Liver (tissue), 9 donors: ENCODE data around the gene TMEM51. TPM values are rescaled to one million over a fixed set of nuclear protein-coding genes. Genes with fewer than 3 reads are reported as not detected.

Source experiments
- DNase-seq: peaks from one replicate; pipeline ENCODE4 v3.0.0-alpha.2; 2017; ENCODE audit warnings: low spot score
- H3K27ac ChIP-seq, 2 donors: one replicate each; pipeline ENCODE4 v1.7.0; 2013; ENCODE audit warnings: inconsistent platforms in 2 of 2, low read length in 2 of 2, control low read depth in 1 of 2, low read depth in 1 of 2, mild to moderate bottlenecking in 1 of 2
- H3K27me3 ChIP-seq, 4 donors: one replicate each; pipeline versions ENCODE4 v1.6.1 to v1.7.0; 2013; ENCODE audit warnings: low read length in 3 of 4, inconsistent platforms in 1 of 4, mild to moderate bottlenecking in 1 of 4, moderate library complexity in 1 of 4; ENCODE audit not compliant: control insufficient read depth in 4 of 4, insufficient read depth in 4 of 4
- H3K36me3 ChIP-seq, 4 donors: one replicate each; pipeline versions ENCODE4 v1.6.1 to v1.7.0; 2013; ENCODE audit warnings: low read length in 3 of 4, mild to moderate bottlenecking in 3 of 4, low read depth in 1 of 4, moderate library complexity in 1 of 4; ENCODE audit not compliant: control insufficient read depth in 4 of 4, insufficient read depth in 3 of 4
- H3K4me1 ChIP-seq, 4 donors: one replicate each; pipeline versions ENCODE4 v1.6.1 to v1.7.0; 2013; ENCODE audit warnings: low read length in 3 of 4, mild to moderate bottlenecking in 3 of 4, moderate library complexity in 1 of 4; ENCODE audit not compliant: control insufficient read depth in 4 of 4, insufficient read depth in 4 of 4
- H3K4me3 ChIP-seq, 3 donors: one replicate each; pipeline versions ENCODE4 v1.6.1 to v1.7.0; 2013; ENCODE audit warnings: low read length in 3 of 3, control low read depth in 1 of 3, low read depth in 1 of 3, mild to moderate bottlenecking in 1 of 3
- H3K9ac ChIP-seq, 2 donors: one replicate each; pipeline ENCODE4 v1.7.0; 2013; ENCODE audit warnings: low read length in 2 of 2, mild to moderate bottlenecking in 2 of 2, moderate library complexity in 2 of 2, control low read depth in 1 of 2, low read depth in 1 of 2
- H3K9me3 ChIP-seq, 4 donors: one replicate each; pipeline versions ENCODE4 v1.6.1 to v1.7.0; 2013; ENCODE audit warnings: low read length in 3 of 4; ENCODE audit not compliant: control insufficient read depth in 4 of 4
- EGR1 ChIP-seq, 2 donors: IDR thresholded peaks; 2 replicates each; pipeline ENCODE4 v1.6.1; 2016 to 2018; ENCODE audit warnings: antibody characterized with exemption in 2 of 2, low read depth in 2 of 2
- FOXA1 ChIP-seq: IDR thresholded peaks from 2 replicates; pipeline ENCODE4 v1.6.1; 2016; ENCODE audit warnings: antibody characterized with exemption
- FOXA2 ChIP-seq: IDR thresholded peaks from 2 replicates; pipeline ENCODE4 v1.6.1; 2016; ENCODE audit warnings: antibody characterized with exemption
- GABPA ChIP-seq, 2 donors: IDR thresholded peaks in 1 of 2; conservative IDR thresholded peaks in 1 of 2; 2 replicates each; pipeline ENCODE4 v1.6.1; 2016; ENCODE audit warnings: antibody characterized with exemption in 2 of 2, mild to moderate bottlenecking in 1 of 2, moderate library complexity in 1 of 2
- HNF4A ChIP-seq, 2 donors: conservative IDR thresholded peaks; 2 replicates each; pipeline ENCODE4 v1.6.1; 2016; ENCODE audit warnings: antibody characterized with exemption in 2 of 2, mild to moderate bottlenecking in 2 of 2
- HNF4G ChIP-seq: IDR thresholded peaks from 2 replicates; pipeline ENCODE4 v1.6.1; 2016; ENCODE audit warnings: antibody characterized with exemption
- JUND ChIP-seq, 2 donors: IDR thresholded peaks; 2 replicates each; pipeline ENCODE4 v1.6.1; 2016; ENCODE audit warnings: antibody characterized with exemption in 2 of 2
- NR2F2 ChIP-seq: IDR thresholded peaks from 2 replicates; pipeline ENCODE4 v1.6.1; 2016; ENCODE audit warnings: antibody characterized with exemption
- RAD21 ChIP-seq, 2 donors: IDR thresholded peaks; 2 replicates each; pipeline ENCODE4 v1.6.1; 2016; ENCODE audit warnings: antibody characterized with exemption in 2 of 2, mild to moderate bottlenecking in 2 of 2
- RXRA ChIP-seq, 2 donors: IDR thresholded peaks; 2 replicates each; pipeline ENCODE4 v1.6.1; 2017 to 2018; ENCODE audit warnings: antibody characterized with exemption in 2 of 2, mild to moderate bottlenecking in 1 of 2
- SP1 ChIP-seq: IDR thresholded peaks from 2 replicates; pipeline ENCODE4 v1.6.1; 2018; ENCODE audit warnings: antibody characterized with exemption, mild to moderate bottlenecking
- TAF1 ChIP-seq: conservative IDR thresholded peaks from 2 replicates; pipeline ENCODE4 v1.6.1; 2016; ENCODE audit warnings: antibody characterized with exemption, mild to moderate bottlenecking
- YY1 ChIP-seq: IDR thresholded peaks from 2 replicates; pipeline ENCODE4 v1.6.1; 2016; ENCODE audit warnings: antibody characterized with exemption, mild to moderate bottlenecking
- WGBS: extraction: QIAGEN DNeasy Blood & Tissue Kit; methylation state at CpG from one replicate; pipeline ENCODE4 v1.1.7; 2013; 5-methylcytosine and 5-hydroxymethylcytosine counted together
- polyA plus RNA-seq, 2 donors: library from polyadenylated mRNA; stranded (reverse) in 1 of 2; unstranded in 1 of 2; fragments of 200-250 nt in 1 of 2; fragments of >200 nt in 1 of 2; fragmentation: Nextera tagmentation in 1 of 2; extraction: Ambion mirVana in 1 of 2; gene quantifications; one replicate each; pipeline versions ENCODE4 v1.2.1 to v1.2.3, GENCODE V29; 2013 to 2015
- total RNA-seq, 2 donors: library from RNA; depleted of rRNA; stranded (reverse); fragments of >200 nt; gene quantifications; one replicate each; pipeline ENCODE4 v1.2.3, GENCODE V29; 2014
- TF ChIP-seq, protein P1 (sequence below): fragments of 150-350 bp; IDR thresholded peaks from 2 replicates; pipeline ENCODE4 v1.5.1; 2017; ENCODE audit warnings: improper control_type of control experiment, low read depth, low read length; ENCODE audit not compliant: missing input control
- TF ChIP-seq, protein P2 (sequence below): IDR thresholded peaks from 2 replicates; pipeline ENCODE4 v1.6.1; 2016; ENCODE audit warnings: antibody characterized with exemption
- TF ChIP-seq, protein P3 (sequence below): IDR thresholded peaks from 2 replicates; pipeline ENCODE4 v1.6.1; 2016; ENCODE audit warnings: antibody characterized with exemption, mild to moderate bottlenecking
- TF ChIP-seq, protein P4 (sequence below): IDR thresholded peaks from 2 replicates; pipeline ENCODE4 v1.6.1; 2016; ENCODE audit warnings: antibody characterized with exemption
- TF ChIP-seq, protein P5 (sequence below): IDR thresholded peaks from 2 replicates; pipeline ENCODE4 v1.6.1; 2016; ENCODE audit warnings: antibody characterized with exemption
- donor health status: healthy.
- donor health status: healthy.
- donor health status: healthy.
- donor health status: healthy.
- donor health status: healthy.

Gene TMEM51
- total and polyA plus RNA-seq, 4 donors, result 1.3 to 2.7 (median 1.9) TPM

DNA sequence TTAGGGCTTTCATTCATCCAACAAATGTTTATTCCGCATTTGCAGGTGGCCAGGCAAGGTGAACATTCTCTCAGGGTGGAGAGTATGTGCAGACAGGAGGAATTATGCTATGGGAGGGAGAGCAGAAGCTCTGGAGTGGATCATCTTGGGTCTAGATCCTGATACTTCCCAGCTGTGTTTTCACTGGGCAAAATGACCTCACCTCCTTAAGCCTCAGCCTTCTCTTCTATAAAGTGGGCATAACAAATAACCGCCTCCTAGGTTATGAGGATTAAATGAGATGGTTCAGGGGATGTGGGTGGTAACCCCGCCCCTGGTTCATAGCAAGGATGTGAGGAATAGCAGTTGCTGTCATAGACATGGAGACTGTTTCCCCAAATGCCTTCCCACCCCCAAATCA, 1.7 kb upstream of the TMEM51 start (continued):
- TF ChIP-seq GABPA (IDR thresholded peaks at IDR 0.05 in 1 of 2, conservative IDR thresholded peaks at IDR 0.05 in 1 of 2) (no peak), YY1 (no peak), TAF1 (no peak), RAD21 (IDR thresholded peaks at IDR 0.05) (no peak)
- TF ChIP-seq, protein P1, sequence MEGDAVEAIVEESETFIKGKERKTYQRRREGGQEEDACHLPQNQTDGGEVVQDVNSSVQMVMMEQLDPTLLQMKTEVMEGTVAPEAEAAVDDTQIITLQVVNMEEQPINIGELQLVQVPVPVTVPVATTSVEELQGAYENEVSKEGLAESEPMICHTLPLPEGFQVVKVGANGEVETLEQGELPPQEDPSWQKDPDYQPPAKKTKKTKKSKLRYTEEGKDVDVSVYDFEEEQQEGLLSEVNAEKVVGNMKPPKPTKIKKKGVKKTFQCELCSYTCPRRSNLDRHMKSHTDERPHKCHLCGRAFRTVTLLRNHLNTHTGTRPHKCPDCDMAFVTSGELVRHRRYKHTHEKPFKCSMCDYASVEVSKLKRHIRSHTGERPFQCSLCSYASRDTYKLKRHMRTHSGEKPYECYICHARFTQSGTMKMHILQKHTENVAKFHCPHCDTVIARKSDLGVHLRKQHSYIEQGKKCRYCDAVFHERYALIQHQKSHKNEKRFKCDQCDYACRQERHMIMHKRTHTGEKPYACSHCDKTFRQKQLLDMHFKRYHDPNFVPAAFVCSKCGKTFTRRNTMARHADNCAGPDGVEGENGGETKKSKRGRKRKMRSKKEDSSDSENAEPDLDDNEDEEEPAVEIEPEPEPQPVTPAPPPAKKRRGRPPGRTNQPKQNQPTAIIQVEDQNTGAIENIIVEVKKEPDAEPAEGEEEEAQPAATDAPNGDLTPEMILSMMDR, result no peak

DNA sequence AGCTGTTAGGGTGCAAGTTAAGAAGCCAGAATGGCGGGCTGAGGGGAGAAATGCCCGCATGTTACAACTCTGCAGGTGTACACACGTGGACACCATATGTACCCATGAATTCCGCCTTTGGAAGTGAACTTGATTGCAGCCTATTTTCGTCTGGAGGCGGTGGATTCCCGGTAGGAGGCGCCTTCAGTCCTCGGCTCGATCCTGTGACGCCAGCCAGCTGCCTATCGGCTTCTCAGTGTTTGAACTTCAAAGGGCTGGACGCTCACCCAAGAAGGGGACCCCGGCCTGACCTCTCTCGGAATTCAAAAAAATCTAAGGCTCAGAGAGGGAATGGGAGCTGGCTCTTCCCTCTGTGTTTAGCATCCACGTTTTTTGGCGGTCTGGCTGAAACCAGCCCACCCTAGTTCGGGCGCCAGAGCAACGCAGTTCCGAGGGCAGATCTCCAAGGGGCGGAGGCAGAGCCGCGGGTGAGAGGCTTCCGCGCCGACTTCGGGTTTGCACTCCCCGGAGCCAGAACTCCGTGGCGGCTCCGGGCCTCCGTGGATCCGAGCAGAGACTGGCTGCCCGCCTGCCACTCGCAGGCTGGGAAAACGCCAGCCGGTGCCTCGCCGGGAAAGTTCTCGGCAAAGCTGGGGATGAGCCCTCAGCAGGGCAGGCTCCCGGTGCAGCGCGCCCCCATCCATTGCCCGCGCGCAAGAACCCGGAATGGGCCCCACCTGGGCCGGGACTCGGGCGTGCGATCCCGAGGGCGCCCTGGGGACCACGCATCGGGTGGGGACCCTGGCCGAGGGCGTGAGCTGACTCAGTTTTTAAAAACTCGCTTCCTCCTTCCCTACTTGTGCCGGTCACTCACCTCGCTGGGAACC, 996 bp upstream of the TMEM51 start:
- Histone ChIP-seq H3K27ac (peak overlapping the region; percentile 76 to 85), H3K4me1 (peaks cover 6 to 34% (median 21%) of the 10 kb centered on the region in 4 donors)
- WGBS, result 1% methylated on average over 61 of the region's 61 CpGs

More for the DNA sequence above, 996 bp upstream of the TMEM51 start:
- DNase-seq, result peak; percentile 63
- peaks cover 0 to 8% (median 3%) of the 10 kb centered on the region in 4 donors for H3K27me3 ChIP-seq
- H3K36me3 ChIP-seq, result no peaks in the 10 kb centered on the region
- TF ChIP-seq NR2F2, result peak; percentile 65
- TF ChIP-seq RXRA (IDR thresholded peaks at IDR 0.05), result peak; percentile 14 to 40
- TF ChIP-seq JUND (IDR thresholded peaks at IDR 0.05), result no peak
- TF ChIP-seq HNF4G, result no peak
- TF ChIP-seq, protein P2, sequence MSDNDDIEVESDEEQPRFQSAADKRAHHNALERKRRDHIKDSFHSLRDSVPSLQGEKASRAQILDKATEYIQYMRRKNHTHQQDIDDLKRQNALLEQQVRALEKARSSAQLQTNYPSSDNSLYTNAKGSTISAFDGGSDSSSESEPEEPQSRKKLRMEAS, result no peak
- TF ChIP-seq, protein P1, result peak; percentile 46
- TF ChIP-seq, protein P3, sequence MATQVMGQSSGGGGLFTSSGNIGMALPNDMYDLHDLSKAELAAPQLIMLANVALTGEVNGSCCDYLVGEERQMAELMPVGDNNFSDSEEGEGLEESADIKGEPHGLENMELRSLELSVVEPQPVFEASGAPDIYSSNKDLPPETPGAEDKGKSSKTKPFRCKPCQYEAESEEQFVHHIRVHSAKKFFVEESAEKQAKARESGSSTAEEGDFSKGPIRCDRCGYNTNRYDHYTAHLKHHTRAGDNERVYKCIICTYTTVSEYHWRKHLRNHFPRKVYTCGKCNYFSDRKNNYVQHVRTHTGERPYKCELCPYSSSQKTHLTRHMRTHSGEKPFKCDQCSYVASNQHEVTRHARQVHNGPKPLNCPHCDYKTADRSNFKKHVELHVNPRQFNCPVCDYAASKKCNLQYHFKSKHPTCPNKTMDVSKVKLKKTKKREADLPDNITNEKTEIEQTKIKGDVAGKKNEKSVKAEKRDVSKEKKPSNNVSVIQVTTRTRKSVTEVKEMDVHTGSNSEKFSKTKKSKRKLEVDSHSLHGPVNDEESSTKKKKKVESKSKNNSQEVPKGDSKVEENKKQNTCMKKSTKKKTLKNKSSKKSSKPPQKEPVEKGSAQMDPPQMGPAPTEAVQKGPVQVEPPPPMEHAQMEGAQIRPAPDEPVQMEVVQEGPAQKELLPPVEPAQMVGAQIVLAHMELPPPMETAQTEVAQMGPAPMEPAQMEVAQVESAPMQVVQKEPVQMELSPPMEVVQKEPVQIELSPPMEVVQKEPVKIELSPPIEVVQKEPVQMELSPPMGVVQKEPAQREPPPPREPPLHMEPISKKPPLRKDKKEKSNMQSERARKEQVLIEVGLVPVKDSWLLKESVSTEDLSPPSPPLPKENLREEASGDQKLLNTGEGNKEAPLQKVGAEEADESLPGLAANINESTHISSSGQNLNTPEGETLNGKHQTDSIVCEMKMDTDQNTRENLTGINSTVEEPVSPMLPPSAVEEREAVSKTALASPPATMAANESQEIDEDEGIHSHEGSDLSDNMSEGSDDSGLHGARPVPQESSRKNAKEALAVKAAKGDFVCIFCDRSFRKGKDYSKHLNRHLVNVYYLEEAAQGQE, result no peak
- TF ChIP-seq GABPA (IDR thresholded peaks at IDR 0.05 in 1 of 2, conservative IDR thresholded peaks at IDR 0.05 in 1 of 2), result no peak
- no peak for TF ChIP-seq YY1
- TF ChIP-seq, protein P4, sequence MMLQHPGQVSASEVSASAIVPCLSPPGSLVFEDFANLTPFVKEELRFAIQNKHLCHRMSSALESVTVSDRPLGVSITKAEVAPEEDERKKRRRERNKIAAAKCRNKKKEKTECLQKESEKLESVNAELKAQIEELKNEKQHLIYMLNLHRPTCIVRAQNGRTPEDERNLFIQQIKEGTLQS, result no peak
- TF ChIP-seq FOXA2, result no peak
- TF ChIP-seq RAD21 (IDR thresholded peaks at IDR 0.05), result peak; percentile 73 to 77
- TF ChIP-seq, protein P5, sequence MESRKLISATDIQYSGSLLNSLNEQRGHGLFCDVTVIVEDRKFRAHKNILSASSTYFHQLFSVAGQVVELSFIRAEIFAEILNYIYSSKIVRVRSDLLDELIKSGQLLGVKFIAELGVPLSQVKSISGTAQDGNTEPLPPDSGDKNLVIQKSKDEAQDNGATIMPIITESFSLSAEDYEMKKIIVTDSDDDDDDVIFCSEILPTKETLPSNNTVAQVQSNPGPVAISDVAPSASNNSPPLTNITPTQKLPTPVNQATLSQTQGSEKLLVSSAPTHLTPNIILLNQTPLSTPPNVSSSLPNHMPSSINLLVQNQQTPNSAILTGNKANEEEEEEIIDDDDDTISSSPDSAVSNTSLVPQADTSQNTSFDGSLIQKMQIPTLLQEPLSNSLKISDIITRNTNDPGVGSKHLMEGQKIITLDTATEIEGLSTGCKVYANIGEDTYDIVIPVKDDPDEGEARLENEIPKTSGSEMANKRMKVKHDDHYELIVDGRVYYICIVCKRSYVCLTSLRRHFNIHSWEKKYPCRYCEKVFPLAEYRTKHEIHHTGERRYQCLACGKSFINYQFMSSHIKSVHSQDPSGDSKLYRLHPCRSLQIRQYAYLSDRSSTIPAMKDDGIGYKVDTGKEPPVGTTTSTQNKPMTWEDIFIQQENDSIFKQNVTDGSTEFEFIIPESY, result no peak
- TF ChIP-seq EGR1 (IDR thresholded peaks at IDR 0.05; ENCODE audit: low read depth in 2 of 2), result no peak
- TF ChIP-seq FOXA1, result no peak
- TF ChIP-seq SP1, result peak; percentile 14
- TF ChIP-seq HNF4A (conservative IDR thresholded peaks at IDR 0.05), result no peak
- no peak for TF ChIP-seq TAF1
- no peaks in the 10 kb centered on the region for H3K9me3 ChIP-seq
- peak overlapping the region in 2 of 3 donors; percentile 30 to 50 for H3K4me3 ChIP-seq
- H3K9ac ChIP-seq, result peak overlapping the region in 1 of 2 donors; percentile 13
